ENCODE data around the gene LDB2.

DNA sequence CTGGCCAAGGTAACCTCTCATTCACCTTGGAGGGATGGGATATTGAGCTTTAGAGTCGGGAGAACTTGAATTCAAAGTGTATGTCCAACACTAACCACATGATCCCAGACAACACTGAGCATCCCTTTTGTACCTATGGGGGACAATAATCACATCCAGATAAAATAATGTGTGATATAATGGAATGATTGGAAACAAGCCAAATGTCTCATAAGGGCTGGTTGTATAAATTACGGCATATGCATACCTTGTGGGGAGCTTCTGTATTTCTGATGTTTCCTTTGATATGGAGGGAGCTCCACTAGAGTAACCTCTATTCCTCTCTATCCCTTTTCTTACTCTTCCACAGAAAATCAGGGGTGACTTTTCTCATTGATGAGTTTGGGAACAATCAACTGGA lies 40.7 kb upstream of the LDB2 start:
- TF ChIP-seq CTCF (conservative IDR thresholded peaks at IDR 0.05; ENCODE audit: low read length) (no peak), EZH2phosphoT487 (IDR thresholded peaks at IDR 0.05; ENCODE audit: borderline replicate concordance, low read depth, low read length) (no peak)
